G401.6 (cell line): ENCODE results near the gene SPAG17.
A peak's percentile ranks its signal among the peaks of the same experiment; 100 is the strongest.

Experiments used
- FAIRE-seq: peaks from 2 replicates; lab custom pipeline; 2012; peaks lifted over from hg19 to GRCh38; lab: Jason Lieb, UNC

SPAG17 gene

DNA sequence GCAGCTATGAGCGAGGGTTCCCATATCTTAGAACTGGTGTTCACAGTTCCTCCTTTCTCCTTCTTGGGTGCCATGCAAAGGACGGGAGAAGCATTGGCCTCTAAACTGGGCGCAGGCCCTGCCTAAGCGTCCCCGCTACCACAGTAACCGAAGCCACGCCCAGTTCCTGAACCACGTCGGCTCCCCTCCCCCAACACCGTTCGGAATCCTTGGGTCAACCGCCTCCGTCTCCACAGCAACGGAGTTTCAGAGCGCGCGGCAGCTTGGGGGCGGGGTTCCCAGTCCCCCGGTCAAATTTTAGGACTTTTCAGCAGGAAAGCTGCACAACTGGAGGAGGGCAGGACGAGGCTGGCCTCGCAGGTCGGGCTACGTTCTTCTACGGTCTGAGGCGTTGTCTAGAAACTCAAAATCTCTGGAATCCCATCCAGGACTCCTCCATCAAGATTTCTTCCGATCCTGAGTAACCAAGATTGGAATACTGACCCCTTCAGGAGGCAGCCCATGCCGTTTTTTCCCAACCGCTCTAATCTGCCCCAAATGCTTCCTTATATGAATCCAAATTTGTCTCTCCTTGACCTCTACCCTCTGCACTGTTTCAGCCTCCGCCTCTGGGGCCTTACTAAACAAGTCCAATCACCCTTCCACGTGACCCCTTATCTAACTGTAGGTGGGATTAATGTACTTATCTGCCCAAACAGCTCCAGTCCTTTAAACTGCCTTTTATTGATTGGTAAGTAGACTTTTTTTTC lies at the start of gene SPAG17:
Gene SPAG17, minus strand, starts transcription at position 145 of the 749 bp plus-strand sequence. Its CDS starts 71 bp downstream, at position 74.
- peak; percentile 91 for FAIRE-seq

DNA sequence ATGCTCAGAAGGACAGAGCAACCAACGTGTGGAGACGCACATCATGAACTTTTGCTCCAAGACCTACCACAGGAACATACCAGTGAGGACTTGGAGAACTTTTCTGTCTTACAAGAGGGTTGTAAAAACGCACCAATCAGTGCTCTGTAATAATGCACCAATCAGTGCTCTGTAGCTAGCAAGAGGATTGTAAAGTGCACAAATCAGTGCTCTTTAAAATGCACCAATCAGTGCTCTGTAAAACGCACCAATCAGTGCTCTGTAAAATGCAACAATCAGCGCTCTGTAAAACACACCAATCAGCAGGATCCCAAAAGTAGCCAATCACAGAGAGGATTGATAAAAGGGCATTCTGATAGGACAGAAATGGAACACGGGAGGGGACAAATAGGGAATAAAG lies 40.4 kb upstream of the SPAG17 start:
- no peak for FAIRE-seq

DNA sequence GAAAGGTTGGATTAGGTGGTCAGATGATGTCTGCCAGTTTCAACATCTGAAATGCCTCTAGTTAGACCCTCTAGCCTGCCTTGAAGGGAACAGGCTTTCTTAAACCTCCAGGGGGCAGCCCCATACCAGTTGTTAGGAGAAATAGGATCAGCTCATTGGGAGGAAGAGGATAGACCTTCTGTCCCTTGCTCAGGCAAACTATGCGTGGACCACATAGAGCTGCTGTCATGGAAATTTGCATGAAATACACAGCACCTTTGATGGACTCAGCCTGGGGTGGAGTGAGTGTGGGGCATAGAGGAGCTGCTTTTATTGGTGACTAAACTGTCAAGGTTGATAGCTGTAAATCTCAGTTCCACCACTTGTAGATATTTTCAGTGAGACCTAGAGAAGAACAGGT lies 38.4 kb upstream of the SPAG17 start:
- FAIRE-seq = no peak

DNA sequence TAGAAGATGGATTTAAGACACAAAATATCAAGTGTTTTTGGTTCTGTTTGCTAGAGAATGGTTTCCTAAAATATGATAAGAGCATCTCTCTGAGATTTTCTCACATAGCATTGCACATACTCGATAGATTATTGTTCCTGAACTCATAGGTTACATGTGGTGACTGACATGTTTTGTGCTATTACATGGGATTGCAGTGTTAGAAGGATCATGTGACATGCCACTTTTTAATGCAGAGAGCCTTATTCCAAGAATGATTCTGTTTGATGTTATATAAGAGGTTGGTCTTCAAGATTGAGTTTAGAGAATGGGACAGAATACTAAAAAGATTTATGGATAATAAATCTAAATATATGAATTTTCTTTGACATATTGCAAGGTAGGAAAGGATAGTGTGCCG lies 34.4 kb upstream of the SPAG17 start:
- FAIRE-seq = no peak

DNA sequence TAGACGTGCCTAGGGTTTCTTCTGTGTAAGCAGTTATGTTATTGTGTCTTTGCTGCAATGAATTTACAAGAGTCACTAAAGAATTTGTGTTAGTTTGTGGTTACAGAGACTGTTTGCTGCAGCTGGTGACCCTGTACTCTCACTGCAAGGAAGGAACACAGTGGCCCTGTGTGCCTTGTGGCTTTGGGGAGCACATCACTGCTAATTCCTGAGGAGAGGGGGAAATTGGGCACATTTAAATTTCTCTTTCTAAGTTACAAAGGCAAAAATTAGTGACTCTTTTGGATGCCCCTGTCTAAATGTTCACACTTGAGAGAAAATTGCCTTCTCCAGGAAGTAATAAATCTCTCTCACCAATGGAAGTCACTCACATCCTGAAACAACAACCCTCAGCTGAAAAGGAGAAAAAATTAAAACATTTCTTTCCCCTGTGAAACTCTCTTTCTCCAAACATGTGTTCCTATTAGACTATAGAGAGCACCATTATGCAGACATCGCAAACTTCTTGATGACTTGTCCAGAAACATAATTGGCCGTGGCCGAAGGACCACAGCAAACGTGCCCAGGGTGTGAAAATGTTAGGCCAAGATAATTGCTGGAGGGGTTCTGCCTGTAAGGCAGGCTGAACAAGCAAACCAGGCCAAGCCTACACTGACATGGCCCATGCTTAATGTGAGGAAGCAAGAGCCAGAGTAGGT lies 32.3 kb upstream of the SPAG17 start:
- FAIRE-seq = no peak

DNA sequence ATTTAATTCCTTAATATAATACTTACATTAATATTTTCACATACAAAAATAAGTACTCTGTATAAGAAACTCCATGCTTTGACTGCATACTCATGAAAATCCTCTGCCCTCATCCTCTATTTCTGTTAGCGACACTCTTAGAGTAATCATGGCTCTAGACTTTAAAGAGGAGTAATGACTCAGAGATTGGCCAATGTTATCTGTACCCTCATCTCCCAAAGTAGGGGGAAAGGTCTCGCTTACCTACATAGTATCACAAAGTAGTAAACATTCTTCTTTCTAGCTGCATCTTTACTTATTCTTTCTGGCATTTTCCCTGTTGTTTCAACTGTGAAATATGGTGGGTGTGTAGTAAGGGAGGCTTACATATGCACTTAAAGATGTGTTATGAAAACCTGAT lies 29.8 kb upstream of the SPAG17 start:
- no peak for FAIRE-seq

DNA sequence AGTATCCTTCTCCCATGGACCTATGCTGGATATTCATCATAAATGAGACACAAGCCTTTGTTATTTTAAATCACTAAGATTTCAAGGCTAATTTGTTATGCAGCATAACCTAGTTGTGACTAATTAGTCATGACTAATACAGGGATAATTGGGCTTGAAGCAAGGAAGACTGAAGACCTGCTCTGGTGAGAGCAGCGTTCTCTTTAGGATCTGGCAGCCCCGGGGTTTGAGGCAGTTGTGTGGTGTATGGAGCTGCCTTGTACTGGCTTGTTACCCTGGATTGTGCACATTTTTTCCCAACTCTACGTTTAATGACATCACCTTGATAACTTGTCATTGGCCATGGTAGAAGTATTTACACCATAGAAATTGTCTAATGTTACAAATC lies 25.7 kb upstream of the SPAG17 start:
- FAIRE-seq = no peak

DNA sequence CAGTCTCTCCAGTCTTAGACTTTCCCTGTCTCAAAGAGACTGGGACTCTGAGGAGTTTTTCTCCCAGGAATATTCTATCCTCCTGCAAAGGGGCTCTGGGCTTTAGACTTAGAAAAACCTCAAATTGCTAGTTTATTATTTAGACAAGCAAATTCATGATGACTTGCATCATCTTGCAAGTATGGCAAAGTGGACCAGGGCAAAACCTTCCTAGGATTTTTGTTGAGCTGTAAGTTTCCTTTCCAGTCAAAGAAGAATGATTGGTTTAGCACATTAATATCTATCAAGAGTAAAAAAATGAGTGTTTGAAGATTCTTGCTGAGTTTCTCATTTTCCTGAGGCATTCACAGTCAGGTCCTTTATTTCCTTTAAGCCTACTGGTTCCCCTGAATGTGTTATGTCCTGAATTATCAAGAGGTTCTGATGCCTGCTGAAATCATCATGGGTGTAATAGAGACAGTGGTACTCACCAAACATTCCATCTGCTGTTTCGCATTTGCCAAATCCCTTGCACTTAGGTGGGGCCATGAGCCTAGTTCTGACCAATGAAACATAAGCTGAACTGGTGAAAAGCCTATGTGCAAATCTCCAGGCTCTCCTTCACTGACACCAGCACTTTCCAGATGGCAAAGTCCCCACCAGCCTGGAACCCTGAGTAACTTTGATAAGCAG lies 25.2 kb upstream of the SPAG17 start:
- FAIRE-seq = no peak

DNA sequence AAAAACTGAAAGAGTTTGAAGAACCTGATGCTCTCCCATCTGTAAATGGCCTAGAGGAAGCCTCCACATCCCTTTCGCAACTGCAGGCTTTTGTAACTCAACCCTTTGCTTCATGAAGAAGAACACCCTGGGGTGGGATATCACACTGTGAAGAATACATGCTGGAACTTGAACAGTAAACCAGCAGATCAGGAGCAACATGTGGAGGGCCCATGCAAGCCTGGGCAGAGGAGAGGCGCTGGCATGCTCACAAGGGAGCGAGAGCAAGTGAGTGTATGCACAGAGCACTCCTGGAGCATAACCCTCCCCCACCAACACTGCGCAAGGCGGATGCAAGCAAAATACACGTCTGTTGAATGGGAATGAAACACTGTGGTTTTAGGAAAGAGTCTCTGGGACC lies 24.6 kb upstream of the SPAG17 start:
- no peak for FAIRE-seq

DNA sequence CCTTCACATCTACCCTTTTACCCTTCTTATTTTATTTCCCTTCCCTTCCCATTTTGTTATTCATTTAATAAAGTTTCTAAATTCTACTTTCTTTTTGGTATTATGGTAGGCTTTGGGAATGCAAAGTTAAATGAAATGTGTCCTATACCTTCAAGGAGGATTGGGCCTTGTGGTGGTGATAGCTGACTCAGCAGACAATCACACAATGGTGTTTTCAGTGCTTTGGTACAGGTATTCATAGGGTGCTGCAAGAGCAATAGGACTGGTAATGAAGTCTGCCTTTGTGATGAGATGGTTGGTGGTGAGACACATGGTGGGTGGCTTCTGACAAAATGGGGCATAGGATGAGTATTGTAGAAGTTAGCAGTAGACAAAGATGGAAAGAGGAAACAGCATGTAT lies 21.9 kb upstream of the SPAG17 start:
- FAIRE-seq = no peak

DNA sequence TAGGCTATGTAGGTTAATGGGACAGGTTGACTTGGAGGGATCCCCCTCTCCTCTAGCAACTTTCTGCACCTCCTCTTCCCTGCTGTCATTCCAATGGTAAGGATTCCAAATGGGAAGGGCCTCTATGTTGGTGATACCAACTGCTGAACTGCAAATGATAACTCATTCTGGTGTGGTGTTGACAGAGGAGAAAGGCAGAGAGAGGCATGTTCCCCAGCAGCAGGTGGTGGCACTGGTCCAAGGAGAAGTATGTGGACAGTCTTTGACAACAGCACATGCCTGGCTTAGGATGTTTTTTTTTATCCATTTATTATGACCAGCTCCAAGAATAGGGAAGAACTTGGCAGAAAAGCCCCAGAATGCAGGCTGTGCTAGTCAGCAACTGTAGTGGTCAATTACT lies 19.6 kb upstream of the SPAG17 start:
- FAIRE-seq = no peak

DNA sequence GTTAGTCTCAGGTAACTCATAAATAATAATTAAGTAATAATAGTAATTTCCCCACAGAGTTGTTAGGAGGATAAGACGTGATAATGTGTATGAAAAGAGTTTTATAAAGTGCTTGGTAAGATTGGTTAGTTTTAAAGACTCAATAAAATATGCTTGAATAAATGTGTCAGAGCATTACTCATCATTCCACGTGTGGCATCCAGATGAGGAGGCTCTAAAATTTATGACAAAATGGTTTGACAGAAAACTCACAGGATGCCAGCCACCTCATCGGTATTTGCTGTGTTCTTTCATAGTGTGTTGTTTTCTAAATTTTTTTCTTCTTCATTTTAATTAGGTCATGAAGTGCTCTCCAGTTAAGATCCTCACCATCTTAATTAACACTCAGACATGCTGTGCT lies 19.1 kb upstream of the SPAG17 start:
- FAIRE-seq = no peak

DNA sequence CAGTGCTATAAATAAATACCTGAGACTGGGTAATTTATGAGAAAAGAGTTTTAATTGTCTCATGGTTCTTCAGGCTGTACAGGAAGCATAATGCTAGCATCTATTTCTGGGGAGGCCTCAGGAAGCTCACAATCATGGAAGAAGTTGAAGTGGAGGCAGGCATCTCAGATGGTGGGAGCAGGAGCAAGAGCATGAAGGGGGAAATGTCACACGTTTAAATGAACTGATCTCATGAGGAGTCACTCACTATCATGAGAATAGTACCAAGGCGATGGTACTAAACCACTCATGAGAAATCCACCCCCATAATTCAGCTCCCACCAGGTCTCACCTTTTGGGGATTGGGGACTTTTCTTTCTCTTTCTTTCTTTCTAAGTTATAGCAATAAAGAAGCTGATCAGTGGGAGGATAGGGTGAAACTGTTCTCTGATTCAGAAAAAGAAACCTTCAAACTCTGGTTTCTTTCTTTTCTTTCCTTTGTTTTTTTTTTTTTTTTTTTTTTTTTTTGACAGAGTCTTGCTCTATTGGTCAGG lies 17.1 kb upstream of the SPAG17 start:
- no peak for FAIRE-seq

DNA sequence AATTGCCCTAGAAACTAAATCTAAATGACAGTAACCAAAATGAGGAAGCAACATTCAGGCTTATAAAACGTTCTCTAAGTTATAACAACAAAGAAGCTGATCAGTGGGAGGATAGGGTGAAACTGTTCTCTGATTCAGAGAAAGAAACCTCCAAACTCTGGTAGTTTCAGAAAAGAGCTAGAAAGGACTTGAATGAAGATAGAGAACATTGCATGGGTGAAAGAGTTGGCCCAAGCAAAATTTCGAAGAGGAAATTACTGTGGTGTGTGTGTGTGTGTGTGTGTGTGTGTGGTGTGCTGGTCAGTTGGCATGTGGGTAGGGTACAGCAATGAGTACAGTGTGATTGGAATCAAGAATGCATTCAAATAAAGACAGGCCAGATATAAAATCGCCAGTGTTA lies 16.5 kb upstream of the SPAG17 start:
- no peak for FAIRE-seq

DNA sequence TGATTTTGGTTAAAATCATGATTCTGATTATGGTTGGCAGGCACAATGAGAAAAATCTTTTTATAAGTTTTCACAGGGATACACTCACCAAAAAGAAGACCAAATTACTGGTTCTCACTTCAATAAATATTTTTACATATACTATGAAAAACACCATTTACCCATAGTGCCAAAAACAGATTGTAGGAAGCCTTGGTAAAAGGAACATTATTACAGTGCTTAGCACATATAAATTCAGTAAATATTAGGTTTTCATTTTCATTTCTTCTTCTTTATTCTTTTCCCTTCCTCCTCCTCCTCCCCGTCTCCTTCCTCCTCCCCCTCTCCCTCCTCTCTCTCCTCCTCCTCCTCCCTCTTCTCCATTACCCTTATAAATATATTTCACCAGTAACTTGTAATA lies 15.8 kb upstream of the SPAG17 start:
- no peak for FAIRE-seq

DNA sequence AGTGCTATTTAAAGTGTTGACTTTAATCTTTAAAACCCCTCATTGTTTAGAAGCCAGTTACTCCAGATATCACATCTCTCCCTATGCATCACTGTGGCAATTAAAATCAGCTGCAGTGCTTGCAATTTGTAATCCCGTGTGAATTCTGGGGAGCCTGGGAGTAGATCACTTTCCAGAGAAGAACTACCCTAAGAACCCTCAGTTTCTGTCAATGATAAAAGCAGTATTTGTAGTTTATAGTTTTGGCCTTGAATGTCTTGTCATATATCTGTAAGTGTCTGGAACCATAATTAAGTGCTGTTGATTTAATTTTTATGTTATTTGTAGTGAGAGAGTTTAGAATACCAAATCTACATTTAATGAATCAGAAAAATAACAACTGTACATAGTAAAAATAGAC lies 5.5 kb upstream of the SPAG17 start:
- no peak for FAIRE-seq

DNA sequence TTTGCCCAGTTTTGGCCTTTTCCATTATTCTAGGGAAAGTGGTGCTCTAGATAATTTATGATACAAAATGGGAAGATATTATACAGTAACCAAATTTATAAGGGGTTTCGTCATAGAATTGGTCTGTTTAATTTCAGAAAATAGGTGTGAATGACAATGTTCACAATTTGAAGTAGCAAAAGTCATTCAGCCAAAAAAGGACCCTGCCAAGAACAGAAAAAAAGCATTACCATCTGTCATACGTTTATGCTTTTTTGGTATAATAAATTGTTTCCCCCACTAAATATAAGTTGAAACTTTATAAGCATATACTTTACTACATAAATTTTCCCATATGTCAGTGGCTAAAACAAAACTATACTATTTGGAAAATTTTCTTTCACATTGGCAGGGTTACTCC lies 4.5 kb upstream of the SPAG17 start:
- FAIRE-seq = no peak

DNA sequence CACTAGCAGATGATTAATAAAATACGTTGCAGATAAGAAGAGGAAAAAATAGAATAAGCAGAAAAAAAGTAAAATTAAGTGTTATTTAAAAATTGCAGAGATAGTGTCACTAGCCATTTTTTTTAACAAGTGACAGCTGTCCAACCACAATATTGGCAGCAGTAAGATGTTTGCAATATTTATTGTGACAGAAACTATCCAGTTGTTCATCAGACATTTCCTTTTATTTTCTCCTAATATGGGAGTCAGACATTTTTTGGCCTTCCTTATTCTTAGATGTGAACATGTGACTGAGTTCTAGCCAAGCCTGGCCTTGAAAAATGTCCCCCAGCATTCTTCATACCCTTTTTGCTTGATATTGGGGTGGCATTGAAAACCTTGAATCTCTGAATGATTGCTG lies 3.4 kb upstream of the SPAG17 start:
- no peak for FAIRE-seq

DNA sequence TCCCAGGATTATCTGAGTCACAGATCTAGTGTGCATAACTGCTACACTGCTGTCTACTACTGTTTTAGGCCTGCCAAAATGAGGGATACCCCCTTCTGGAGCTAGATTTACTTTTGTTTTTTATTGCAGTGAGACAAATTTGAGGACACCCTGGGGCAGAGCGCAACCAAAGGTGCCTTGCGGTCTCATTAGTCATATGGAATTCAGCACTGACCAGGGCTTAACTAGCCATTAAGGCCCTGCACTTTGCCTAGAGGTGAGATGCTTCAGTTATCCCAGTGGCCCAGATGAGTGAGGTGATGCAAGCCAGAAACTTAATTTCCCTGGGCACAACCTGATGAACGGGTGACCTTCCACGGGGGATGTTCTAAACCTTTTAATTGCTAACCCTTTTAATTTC lies 998 bp upstream of the SPAG17 start:
- FAIRE-seq = no peak

DNA sequence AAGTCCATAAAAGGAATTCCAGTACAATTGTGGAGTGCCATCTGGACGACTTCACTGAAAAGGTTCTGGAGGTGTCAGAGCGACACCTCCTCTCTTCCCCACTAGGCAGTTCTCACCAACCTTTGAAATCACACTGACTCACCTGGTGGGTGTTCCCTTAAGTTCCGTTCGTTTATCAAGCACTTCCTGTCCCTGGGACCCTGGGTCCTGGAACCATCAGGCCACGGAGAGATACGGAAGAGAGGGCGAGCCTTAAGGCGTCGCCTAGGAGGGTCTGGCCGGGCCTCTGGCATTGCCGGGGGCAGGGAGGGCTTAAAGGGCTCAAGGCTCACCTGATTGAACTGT lies 317 bp downstream of the SPAG17 start:
- peak; percentile 81 for FAIRE-seq

DNA sequence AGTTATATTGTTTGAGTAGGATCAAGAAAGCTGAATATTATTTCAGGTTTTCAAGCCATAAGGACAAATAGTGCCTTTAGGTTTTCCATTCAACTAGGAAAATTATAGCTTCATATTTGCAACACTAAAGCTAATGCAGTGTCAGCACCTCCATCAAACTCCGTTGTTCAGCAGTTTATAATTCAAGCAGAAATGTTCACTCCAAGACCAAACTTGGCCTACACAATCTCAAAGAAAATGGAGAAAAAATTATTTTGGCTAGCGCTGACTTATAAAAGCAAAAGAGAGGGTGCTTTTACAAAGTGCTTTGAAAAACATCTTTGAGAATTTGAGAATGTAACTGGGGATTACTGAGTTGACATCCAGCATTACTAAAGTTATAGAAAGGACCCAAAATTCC lies 1.4 kb downstream of the SPAG17 start:
- peak; percentile 11 for FAIRE-seq

DNA sequence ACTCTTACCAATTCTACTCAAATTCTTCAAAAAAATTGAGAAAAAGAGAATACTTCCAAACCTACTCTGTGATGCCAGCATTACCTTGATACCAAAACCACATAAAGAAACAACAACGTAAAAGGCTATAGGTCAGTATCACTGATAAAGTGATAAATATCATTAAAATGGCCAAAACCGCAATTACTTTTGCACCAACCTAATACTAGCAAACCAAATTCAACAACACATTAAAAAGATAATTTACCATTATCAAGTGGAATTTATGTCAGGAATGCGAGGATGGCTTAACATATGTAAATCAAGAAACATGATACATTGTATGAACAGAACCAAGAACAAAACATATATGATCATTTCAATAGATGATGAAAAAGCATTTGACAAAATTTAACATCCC lies 7.0 kb downstream of the SPAG17 start:
- no peak for FAIRE-seq

DNA sequence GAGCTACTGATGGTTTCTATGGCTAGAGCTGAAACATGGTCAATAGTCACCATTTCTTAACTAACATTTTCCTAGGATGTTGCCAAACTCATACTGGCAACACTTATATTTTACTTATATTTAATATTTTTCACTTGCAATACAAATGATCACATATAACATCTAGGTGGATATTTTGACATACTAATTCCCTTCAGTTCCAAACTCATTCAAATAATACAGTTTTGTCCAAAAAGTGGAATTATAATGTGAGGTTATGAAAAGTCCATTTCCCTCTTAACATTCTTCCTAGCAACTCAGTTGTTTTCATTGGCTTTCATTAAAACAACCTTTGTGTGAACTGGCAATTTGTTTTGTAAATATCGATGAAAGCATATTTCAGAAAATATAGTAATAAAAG lies 16.0 kb downstream of the SPAG17 start:
- peak; percentile 51 for FAIRE-seq

DNA sequence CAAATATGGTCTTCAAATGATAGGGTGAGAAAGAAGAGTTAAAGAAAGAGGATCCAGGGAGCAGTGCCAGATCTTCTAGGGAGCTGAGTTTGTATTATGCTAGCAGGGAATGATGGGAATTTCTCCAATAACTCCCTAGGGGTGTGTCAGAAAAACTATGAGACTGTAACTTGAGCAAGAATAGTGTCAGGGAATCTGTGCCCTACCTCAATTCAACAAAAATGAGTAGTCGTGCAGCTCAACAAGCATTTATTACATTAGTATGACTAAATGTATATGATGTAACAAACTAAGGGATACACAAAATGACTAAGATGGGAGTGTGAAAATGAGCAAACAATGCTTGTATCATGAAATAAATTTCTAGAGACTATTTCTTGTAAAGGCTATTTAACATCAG lies 24.2 kb downstream of the SPAG17 start:
- no peak for FAIRE-seq
